Dendritic cell treated with granulocyte-macrophage colony-stimulating factor and Interleukin-4, amounts not matched to agents 40 ng/mL and 50 ng/mL, for 4 days (primary cell): ENCODE results near the gene IFNA17.
"Not testable (repeated sequence)": the region's sequence is repeated elsewhere in the genome, so short reads cannot be mapped to it uniquely, and the experiment has no call there.

Experiments used
- H3K27ac Mint-ChIP-seq: one replicate; pipeline ENCODE4 v1.8.0; 2022; ENCODE audit warnings: mild to moderate bottlenecking, mixed read lengths
- H3K27me3 Mint-ChIP-seq: one replicate; pipeline ENCODE4 v1.8.0; 2022; ENCODE audit warnings: mild to moderate bottlenecking, mixed read lengths
- H3K36me3 Mint-ChIP-seq: one replicate; pipeline ENCODE4 v1.8.0; 2022; ENCODE audit warnings: low read depth, mixed read lengths
- H3K4me1 Mint-ChIP-seq: one replicate; pipeline ENCODE4 v1.8.0; 2022; ENCODE audit warnings: low read depth, mixed read lengths
- H3K4me3 Mint-ChIP-seq: one replicate; pipeline ENCODE4 v1.8.0; 2022; ENCODE audit warnings: mild to moderate bottlenecking, moderate library complexity, mixed read lengths
- H3K9me3 Mint-ChIP-seq: one replicate; pipeline ENCODE4 v1.8.0; 2022; ENCODE audit warnings: mixed read lengths
- intact Hi-C: fragments of 100-400 bp; cut with micrococcal nuclease; formaldehyde crosslinking; loops from one replicate; pipeline ENCODE4 v1.15.0; 2022

Gene IFNA17

DNA sequence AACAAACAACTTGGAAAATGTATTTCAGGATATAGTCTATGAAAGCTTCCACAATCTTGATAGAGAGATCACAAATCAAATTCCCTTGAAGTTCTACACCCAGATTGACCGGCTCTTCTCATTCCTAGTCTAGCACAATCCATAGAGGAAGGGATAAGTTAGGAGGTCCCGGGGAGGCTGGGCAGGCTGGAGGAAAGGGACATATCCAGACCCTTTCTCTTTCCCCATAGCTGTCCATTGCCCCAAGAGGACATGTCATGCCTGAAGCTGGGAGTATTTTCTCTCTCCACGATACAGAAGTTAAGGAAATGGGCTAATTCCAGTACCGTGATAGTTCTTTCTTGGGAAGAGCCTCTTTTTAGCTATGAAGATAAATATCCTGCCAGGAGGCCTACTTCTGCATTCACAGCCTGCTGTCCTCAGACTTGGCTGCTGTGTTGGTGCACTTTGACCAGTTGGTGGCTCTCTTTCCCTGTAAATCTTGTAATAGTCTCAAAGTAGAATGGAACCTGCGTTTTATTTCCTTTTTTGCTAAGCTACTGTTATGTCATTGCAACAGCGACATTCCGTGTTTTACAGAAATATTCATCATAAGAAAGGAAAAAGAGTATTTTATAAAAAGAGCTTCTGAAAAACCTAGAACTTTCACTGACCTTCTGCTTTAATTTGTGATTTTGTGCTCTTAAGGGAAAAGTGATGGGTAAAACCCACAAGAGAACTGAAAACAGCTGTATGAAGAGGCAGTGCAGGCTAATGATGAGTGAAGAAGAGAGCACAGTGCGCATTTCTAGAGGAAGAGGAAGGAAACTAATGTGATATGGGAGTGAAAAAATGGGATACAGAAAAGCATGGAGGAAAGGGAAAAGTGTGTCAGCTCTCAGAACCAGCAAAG lies 7.7 kb upstream of the IFNA17 start:
- H3K27ac Mint-ChIP-seq, H3K9me3 Mint-ChIP-seq, H3K4me3 Mint-ChIP-seq, H3K36me3 Mint-ChIP-seq: not testable (repeated sequence)
- Mint-ChIP-seq H3K4me1 (peaks cover 18% of the 10 kb centered on the region), H3K27me3 (peaks cover 43% of the 10 kb centered on the region)
- intact Hi-C loops, result loop anchor here (1.0 to 5.0 kb wide), 2 partner anchors 82 to 554 kb away; no protein-coding TSS in a partner anchor

DNA sequence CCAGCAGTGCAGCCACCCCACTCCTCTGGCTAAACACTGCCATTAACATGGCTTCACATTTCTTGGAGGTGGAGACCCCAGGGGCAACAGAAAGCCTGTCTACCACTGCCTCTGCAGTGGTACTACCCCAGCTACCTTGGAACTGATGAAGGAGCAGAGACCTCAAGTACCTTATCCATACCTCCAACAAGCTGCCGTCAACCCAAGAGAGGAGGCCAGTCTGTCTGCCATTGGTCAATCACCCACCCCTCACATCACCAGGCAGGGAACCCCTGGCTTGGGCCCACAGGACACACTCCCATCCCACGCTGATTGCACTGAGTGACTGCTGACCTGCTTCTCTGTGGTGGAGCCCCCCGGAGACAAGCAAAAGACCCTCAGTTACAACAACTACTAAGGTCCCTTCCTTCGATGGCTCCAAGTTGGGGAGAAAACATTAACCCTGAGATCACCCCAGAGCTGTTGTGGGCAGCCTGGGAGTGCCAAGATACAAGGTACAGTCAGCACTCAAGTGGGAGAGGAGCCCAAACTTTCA lies 6.2 kb upstream of the IFNA17 start:
- Mint-ChIP-seq H3K4me1 (peaks cover 6% of the 10 kb centered on the region), H3K36me3 (no peaks in the 10 kb centered on the region), H3K9me3 (no peaks in the 10 kb centered on the region), H3K27me3 (peaks cover 39% of the 10 kb centered on the region), H3K4me3 (no peak overlapping the region), H3K27ac (no peak overlapping the region)
- intact Hi-C loops, result no loop called here

DNA sequence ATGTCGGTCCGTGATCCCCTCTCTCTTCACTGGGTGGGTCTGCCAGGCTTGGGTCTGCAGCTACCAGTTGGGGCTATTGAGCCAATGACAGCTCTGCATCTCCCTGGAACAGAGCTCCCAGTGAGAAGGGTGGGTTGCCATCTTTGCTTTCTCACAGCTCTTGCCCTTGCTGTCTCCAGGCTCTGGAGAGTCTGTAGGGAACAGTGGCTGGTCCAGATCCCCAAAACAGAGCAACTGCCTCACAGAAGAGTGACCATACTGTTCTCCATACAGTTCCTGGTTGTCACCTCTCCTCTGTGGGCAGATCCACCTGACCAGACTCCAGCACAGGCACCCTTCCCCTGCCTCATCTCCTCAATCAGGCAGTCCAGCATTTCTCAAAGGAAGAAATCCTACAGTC lies 5.2 kb upstream of the IFNA17 start:
- Mint-ChIP-seq H3K9me3 (no peaks in the 10 kb centered on the region), H3K27me3 (peaks cover 36% of the 10 kb centered on the region), H3K4me1 (peaks cover 6% of the 10 kb centered on the region), H3K36me3 (no peaks in the 10 kb centered on the region), H3K4me3 (no peak overlapping the region), H3K27ac (no peak overlapping the region)
- intact Hi-C loops, result no loop called here

DNA sequence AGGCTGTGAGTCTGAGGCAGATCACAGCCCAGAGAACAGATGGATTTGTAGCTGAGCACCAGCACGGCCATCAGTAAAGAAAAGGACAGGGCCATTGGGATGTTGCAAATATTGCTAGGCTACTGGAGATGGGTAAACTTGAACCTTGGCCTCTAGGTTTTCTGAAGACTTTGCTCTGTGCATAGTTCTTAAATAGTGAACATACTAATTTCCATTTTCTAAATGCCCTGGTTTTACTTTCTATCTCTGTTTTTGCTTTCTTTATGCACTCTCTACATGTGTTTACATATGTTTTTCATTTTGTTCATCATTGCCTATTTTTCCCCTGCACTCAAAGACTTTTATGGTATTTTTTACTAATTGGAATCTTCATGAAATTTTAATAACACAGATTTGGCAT lies 10.8 kb downstream of the IFNA17 start, which contains the start of gene IFNA16:
TSS of gene IFNA16 (minus strand) at position 101 of the 400 bp plus-strand sequence. CDS start at position 95, 6 bp downstream.
- H3K4me1 Mint-ChIP-seq, result peaks cover 17% of the 10 kb centered on the region
- H3K4me3 Mint-ChIP-seq, H3K9me3 Mint-ChIP-seq, intact Hi-C loops, H3K27ac Mint-ChIP-seq, H3K36me3 Mint-ChIP-seq: not testable (repeated sequence)
- peaks cover 25% of the 10 kb centered on the region for H3K27me3 Mint-ChIP-seq

DNA sequence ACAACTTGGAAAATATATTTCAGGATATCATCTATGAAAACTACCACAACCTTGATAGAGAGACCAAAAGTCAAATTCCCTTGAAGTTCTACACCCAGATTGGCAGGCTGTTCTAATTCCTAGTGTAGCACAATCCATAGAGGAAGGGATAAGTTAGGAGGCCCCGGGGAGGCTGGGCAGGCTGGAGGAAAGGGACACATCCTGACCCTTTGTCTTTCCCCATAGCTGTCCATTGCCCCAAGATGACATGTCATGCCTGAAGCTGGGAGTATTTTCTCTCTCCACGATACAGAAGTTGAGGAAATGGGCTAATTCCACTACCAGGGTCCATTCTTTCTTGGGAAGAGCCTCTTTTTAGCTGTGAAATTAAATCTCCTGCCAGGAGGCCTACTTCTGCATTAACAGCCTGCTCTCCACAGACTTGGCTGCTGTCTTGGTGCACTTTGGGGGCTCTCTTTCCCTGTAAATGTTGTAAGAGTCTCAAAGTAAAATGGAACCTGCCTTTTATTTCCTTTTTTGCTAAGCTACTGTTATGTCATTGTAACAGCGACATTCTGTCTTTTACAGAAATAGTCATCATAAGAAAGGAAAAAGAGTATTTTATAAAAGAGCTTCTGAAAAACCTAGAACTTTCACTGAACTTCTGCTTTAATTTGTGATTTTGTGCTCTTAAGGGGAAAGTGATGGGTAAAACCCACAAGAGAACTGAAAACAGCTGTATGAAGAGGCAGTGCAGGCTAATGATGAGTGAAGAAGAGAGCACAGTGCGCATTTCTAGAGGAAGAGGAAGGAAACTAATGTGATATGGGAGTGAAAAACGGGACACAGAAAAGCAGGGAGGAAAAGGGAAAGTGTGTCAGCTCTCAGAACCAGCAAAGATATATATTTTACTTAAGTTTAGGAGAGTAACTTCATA lies 14.4 kb downstream of the IFNA17 start:
- H3K27ac Mint-ChIP-seq, H3K4me3 Mint-ChIP-seq, H3K36me3 Mint-ChIP-seq, H3K9me3 Mint-ChIP-seq, intact Hi-C loops: not testable (repeated sequence)
- Mint-ChIP-seq H3K4me1 (peaks cover 23% of the 10 kb centered on the region), H3K27me3 (peaks cover 15% of the 10 kb centered on the region)

DNA sequence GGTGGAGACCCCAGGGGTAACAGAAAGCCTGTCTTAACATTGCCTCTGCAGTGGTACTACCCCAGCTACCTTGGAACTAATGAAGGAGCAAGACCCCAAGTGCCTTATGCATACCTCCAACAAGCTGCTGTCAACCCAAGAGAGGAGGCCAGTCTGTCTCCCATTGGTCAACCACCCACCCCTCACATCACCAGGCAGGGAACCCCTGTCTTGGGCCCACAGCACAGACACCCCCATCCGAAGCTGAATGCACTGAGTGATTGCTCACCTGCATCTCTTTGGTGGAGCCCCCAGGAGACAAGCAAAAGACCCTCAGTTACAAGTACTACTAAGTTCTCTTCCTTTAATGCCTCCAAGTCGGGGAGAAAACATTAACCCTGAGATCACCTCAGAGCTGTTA lies 15.9 kb downstream of the IFNA17 start:
- H3K9me3 Mint-ChIP-seq, H3K27ac Mint-ChIP-seq, intact Hi-C loops, H3K36me3 Mint-ChIP-seq, H3K4me3 Mint-ChIP-seq: not testable (repeated sequence)
- Mint-ChIP-seq H3K4me1 (peaks cover 25% of the 10 kb centered on the region), H3K27me3 (peaks cover 15% of the 10 kb centered on the region)

DNA sequence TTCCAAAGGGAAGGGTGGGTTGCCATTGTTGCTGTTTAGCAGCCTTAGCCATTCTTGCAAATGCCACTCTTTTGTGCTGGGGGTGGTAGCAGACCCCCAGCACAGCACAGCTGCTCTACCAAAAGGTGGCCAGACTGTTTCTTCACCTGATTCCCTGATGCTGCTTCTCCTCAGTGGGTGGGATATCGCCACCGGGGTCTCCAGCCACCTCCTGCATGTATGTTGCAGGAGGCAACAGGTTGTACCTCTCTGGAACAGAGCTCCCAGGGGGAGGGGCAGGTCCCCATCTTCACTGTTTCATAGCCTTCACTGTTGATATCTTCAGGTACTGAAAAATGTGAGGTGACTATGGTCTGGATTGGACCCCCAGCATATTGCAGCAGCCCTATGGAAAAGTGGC lies 17.2 kb downstream of the IFNA17 start:
- Mint-ChIP-seq H3K4me1 (peaks cover 25% of the 10 kb centered on the region), H3K27me3 (peaks cover 14% of the 10 kb centered on the region)
- intact Hi-C loops, H3K4me3 Mint-ChIP-seq, H3K9me3 Mint-ChIP-seq, H3K36me3 Mint-ChIP-seq, H3K27ac Mint-ChIP-seq: not testable (repeated sequence)

DNA sequence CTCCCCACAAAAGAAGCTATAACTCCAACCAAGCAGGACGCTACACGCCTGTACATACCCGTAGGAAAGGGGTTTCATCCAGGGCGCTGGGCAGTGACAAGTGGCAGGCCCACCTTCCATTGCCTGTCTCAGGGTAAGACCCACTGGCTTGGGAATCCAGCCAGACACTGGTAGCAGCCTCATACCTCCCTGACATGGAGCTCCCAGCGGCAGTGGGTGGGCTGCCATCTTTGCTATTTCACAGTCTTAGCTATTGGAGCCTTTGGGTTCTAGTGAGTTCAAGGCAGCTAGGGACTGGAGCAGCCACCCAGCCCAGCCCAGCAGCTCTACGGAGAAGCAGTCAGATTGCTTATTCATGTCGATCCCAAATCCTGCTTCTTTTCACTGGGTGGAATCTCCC lies 17.7 kb downstream of the IFNA17 start:
- Mint-ChIP-seq H3K36me3 (no peaks in the 10 kb centered on the region), H3K4me1 (peaks cover 25% of the 10 kb centered on the region)
- intact Hi-C loops, result no loop called here

DNA sequence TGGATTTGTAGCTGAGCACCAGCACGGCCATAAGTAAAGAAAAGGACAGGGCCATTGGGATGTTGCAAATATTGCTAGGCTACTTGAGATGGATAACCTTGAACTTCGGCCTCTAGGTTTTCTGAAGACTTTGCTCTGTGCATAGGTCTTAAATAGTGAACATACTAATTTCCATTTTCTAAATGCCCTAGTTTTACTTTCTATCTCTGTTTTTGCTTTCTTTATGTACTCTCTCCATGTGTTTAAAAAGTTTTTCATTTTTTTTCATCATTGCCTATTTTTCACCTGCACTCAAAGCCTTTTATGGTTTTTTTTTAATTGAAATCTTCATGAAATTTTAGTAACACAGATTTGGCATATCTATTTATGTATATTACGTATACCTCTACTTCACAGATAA lies 21.0 kb downstream of the IFNA17 start, which contains the start of gene IFNA10:
TSS of gene IFNA10 (minus strand) at position 101 of the 400 bp plus-strand sequence. CDS start at position 55, 46 bp downstream.
- H3K9me3 Mint-ChIP-seq, H3K36me3 Mint-ChIP-seq, H3K4me1 Mint-ChIP-seq, H3K27ac Mint-ChIP-seq, H3K4me3 Mint-ChIP-seq: not testable (repeated sequence)
- intact Hi-C loops, result loop anchor here (10.0 kb wide), 1 partner anchor 118 kb away; no protein-coding TSS in a partner anchor
- peaks cover 17% of the 10 kb centered on the region for H3K27me3 Mint-ChIP-seq

More for the DNA sequence above, 17.7 kb downstream of the IFNA17 start:
- Mint-ChIP-seq H3K4me3 (no peak overlapping the region), H3K27me3 (peaks cover 13% of the 10 kb centered on the region), H3K9me3 (no peaks in the 10 kb centered on the region), H3K27ac (no peak overlapping the region)

DNA sequence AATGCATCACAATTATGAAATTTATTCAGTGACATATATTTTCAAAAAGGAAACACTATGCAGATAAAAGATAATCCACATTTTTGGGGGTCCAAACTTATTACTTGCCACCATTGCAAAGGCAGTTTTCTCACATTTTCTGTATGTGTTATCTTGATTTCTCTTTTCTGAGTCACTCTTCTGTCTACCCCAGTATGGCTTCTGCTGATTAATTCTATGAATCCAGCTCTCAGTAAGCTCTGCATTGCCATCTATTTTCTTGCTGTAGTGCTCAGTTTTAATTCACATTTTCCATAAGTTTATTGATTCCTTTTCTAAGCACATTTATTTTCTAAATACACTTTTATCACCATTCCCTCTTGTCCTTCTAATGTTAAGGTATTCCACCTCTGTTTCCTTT lies 22.8 kb downstream of the IFNA17 start:
- intact Hi-C loops, result loop anchor here (10.0 kb wide), 1 partner anchor 120 kb away; no protein-coding TSS in a partner anchor
- H3K36me3 Mint-ChIP-seq, result no peaks in the 10 kb centered on the region
- H3K4me1 Mint-ChIP-seq, result peaks cover 8% of the 10 kb centered on the region
- no peak overlapping the region for H3K27ac Mint-ChIP-seq
- no peak overlapping the region for H3K4me3 Mint-ChIP-seq
- no peaks in the 10 kb centered on the region for H3K9me3 Mint-ChIP-seq
- H3K27me3 Mint-ChIP-seq, result peaks cover 18% of the 10 kb centered on the region

DNA sequence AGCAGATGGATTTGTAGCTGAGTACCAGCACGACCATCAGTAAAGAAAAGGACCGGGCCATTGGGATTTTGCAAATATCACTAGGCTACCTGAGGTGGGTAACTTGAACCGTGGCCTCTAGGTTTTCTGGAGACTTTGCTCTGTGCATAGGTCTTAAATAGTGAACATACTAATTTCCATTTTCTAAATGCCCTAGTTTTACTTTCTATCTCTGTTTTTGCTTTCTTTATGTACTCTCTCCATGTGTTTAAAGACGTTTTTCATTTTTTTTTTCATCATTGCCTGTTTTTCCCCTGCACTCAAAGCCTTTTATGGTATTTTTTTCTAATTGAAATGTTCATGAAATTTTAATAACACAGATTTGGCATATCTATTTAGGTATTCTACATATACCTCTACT lies 25.9 kb downstream of the IFNA17 start, which contains the start of gene IFNA7:
TSS of gene IFNA7 (minus strand) at position 101 of the 400 bp plus-strand sequence. CDS start at position 61, 40 bp downstream.
- H3K27ac Mint-ChIP-seq, H3K4me1 Mint-ChIP-seq, H3K4me3 Mint-ChIP-seq, H3K36me3 Mint-ChIP-seq, H3K9me3 Mint-ChIP-seq: not testable (repeated sequence)
- peaks cover 18% of the 10 kb centered on the region for H3K27me3 Mint-ChIP-seq
- intact Hi-C loops, result loop anchor here (10.0 kb wide), 1 partner anchor 123 kb away; no protein-coding TSS in a partner anchor

DNA sequence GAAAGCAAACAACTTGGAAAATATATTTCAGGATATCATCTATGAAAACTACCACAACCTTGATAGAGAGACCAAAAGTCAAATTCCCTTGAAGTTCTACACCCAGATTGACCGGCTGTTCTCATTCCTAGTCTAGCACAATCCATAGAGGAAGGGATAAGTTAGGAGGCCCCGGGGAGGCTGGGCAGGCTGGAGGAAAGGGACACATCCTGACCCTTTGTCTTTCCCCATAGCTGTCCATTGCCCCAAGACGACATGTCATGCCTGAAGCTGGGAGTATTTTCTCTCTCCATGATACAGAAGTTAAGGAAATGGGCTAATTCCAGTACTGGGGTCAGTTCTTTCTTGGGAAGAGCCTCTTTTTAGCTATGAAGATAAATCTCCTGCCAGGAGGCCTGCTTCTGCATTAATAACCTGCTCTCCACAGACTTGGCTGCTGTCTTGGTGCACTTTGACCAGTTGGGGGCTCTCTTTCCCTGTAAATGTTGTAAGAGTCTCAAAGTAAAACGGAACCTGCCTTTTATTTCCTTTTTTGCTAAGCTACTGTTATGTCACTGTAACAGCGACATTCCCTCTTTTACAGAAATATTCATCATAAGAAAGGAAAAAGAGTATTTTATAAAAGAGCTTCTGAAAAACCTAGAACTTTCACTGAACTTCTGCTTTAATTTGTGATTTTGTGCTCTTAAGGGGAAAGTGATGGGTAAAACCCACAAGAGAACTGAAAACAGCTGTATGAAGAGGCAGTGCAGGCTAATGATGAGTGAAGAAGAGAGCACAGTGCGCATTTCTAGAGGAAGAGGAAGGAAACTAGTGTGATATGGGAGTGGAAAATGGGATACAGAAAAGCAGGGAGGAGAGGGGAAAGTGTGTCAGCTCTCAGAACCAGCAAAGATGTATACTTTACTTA lies 32.9 kb downstream of the IFNA17 start:
- peaks cover 14% of the 10 kb centered on the region for H3K4me1 Mint-ChIP-seq
- not testable (repeated sequence) for H3K4me3 Mint-ChIP-seq, H3K36me3 Mint-ChIP-seq, H3K27me3 Mint-ChIP-seq, H3K9me3 Mint-ChIP-seq, H3K27ac Mint-ChIP-seq
- intact Hi-C loops, result loop anchor here (1.0 kb wide), 1 partner anchor 594 kb away; no protein-coding TSS in a partner anchor

DNA sequence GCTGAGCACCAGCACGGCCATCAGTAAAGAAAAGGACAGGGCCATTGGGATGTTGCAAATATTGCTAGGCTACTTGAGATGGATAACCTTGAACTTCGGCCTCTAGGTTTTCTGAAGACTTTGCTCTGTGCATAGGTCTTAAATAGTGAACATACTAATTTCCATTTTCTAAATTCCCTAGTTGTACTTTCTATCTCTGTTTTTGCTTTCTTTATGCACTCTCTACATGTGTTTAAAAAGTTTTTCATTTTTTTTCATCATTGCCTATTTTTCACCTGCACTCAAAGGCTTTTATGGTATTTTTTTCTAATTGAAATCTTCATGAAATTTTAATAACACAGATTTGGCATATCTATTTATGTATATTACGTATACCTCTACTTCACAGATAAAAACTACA lies 40.5 kb downstream of the IFNA17 start, which contains the start of gene IFNA4:
TSS of gene IFNA4 (minus strand) at position 101 of the 400 bp plus-strand sequence. CDS start at position 45, 56 bp downstream.
- peaks cover 29% of the 10 kb centered on the region for H3K4me1 Mint-ChIP-seq
- H3K9me3 Mint-ChIP-seq, H3K27me3 Mint-ChIP-seq, H3K4me3 Mint-ChIP-seq, H3K27ac Mint-ChIP-seq, intact Hi-C loops, H3K36me3 Mint-ChIP-seq: not testable (repeated sequence)
